ENCODE data around the gene STPG4. TPM values are rescaled to one million over a fixed set of nuclear protein-coding genes. Genes with fewer than 3 reads are reported as not detected.

The STPG4 gene
- polyA plus RNA-seq, 1 of the 3 experiments (the other 2 are of a cell fraction), result 0.20 TPM

DNA sequence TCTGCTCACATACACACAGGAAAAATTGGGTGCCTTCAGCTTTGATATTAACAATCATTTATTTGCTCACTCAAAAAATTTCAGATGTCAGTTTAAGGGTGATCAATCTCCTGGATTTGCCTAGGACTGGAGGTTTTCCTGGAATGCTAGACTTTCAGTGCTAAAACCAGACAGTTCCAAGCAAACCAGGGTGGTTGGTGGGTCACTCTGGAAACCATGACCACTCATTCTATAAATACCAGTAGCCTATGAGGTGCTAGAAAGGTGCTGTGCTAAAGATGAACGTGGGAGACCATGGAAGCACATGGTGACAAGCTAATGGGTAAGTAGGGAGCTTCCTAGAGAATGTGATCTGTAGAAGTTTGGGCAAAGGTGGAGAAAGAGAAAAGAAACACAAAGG lies 25.4 kb upstream of the STPG4 start:
- DNase-seq, result no peak
- Histone ChIP-seq H3K9me3 (no peaks in the 10 kb centered on the region), H3K9me2 (no peaks in the 10 kb centered on the region), H3K4me2 (no peak overlapping the region), H2AFZ (ENCODE audit: low read depth) (no peak overlapping the region), H3K79me2 (ENCODE audit: insufficient read depth) (peaks cover 14% of the 10 kb centered on the region), H3K4me3 (ENCODE audit: low read depth in 2 of 2, low read length in 1 of 2) (no peak overlapping the region), H3K9ac (no peak overlapping the region), H4K20me1 (ENCODE audit: insufficient read depth) (no peaks in the 10 kb centered on the region), H3K4me1 (ENCODE audit: control insufficient read depth in 1 of 2, insufficient read depth in 2 of 2, low read depth in 1 of 2, low read length in 1 of 2) (peaks cover 6 to 10% of the 10 kb centered on the region in 2 experiments; a peak in 3 of 4 replicates), H3K27ac (ENCODE audit: low read depth in 2 of 2, low read length in 1 of 2) (no peak overlapping the region), H3F3A (replicated peaks; ENCODE audit: insufficient read depth) (peaks cover 19% of the 10 kb centered on the region), H3K27me3 (ENCODE audit: insufficient read depth) (no peaks in the 10 kb centered on the region), H3K36me3 (replicated peaks in 1 of 2; ENCODE audit: control insufficient read depth in 1 of 2, insufficient read depth in 2 of 2, low read length in 1 of 2) (no peaks in the 10 kb centered on the region)
- CTCF ChIA-PET, result interaction anchor here (0.6 to 2.1 kb wide), 3 partner anchors 58 to 143 kb away, joined by 3 to 7 read pairs (median 3); no protein-coding TSS in a partner anchor
- WGBS (ENCODE audit: low lambda C conversion rate), result 81% methylated on average over 1 of the region's 1 CpG
- POLR2A ChIA-PET, result no interaction called here
- TF ChIP-seq, protein P1, sequence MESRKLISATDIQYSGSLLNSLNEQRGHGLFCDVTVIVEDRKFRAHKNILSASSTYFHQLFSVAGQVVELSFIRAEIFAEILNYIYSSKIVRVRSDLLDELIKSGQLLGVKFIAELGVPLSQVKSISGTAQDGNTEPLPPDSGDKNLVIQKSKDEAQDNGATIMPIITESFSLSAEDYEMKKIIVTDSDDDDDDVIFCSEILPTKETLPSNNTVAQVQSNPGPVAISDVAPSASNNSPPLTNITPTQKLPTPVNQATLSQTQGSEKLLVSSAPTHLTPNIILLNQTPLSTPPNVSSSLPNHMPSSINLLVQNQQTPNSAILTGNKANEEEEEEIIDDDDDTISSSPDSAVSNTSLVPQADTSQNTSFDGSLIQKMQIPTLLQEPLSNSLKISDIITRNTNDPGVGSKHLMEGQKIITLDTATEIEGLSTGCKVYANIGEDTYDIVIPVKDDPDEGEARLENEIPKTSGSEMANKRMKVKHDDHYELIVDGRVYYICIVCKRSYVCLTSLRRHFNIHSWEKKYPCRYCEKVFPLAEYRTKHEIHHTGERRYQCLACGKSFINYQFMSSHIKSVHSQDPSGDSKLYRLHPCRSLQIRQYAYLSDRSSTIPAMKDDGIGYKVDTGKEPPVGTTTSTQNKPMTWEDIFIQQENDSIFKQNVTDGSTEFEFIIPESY (IDR thresholded peaks at IDR 0.05; ENCODE audit: borderline replicate concordance, low read depth), result no peak
- TF ChIP-seq NRF1 (IDR thresholded peaks at IDR 0.05; ENCODE audit: low read depth, low read length) (no peak), GATA2 (CRISPR knock-in tag; IDR thresholded peaks at IDR 0.05) (no peak), SMC3 (IDR thresholded peaks at IDR 0.05; ENCODE audit: low read depth, low read length) (no peak), SIN3A (IDR thresholded peaks at IDR 0.05; ENCODE audit: borderline replicate concordance, low read depth, low read length) (no peak), CTCF (IDR thresholded peaks at IDR 0.05) (no peak), EZH2phosphoT487 (IDR thresholded peaks at IDR 0.05; ENCODE audit: borderline replicate concordance, low read depth) (no peak), POLR2AphosphoS5 (IDR thresholded peaks at IDR 0.05; ENCODE audit: low read depth, low read length) (no peak), RAD21 (IDR thresholded peaks at IDR 0.05; ENCODE audit: low read length) (no peak), FOSL2 (IDR thresholded peaks at IDR 0.05; ENCODE audit: borderline replicate concordance, low read depth) (no peak), YY1 (IDR thresholded peaks at IDR 0.05; ENCODE audit: low read depth) (no peak), MXI1 (IDR thresholded peaks at IDR 0.05; ENCODE audit: low read depth, low read length) (no peak), MAX (IDR thresholded peaks at IDR 0.05; ENCODE audit: low read depth) (no peak), ELF1 (IDR thresholded peaks at IDR 0.05) (no peak), CHD2 (IDR thresholded peaks at IDR 0.05; ENCODE audit: low read length, partially characterized antibody) (no peak), GABPA (IDR thresholded peaks at IDR 0.05; ENCODE audit: low read depth) (no peak), FOXJ3 (CRISPR knock-in tag; IDR thresholded peaks at IDR 0.05) (no peak), RFX5 (IDR thresholded peaks at IDR 0.05; ENCODE audit: low read length) (no peak)
- TF ChIP-seq, protein P2, sequence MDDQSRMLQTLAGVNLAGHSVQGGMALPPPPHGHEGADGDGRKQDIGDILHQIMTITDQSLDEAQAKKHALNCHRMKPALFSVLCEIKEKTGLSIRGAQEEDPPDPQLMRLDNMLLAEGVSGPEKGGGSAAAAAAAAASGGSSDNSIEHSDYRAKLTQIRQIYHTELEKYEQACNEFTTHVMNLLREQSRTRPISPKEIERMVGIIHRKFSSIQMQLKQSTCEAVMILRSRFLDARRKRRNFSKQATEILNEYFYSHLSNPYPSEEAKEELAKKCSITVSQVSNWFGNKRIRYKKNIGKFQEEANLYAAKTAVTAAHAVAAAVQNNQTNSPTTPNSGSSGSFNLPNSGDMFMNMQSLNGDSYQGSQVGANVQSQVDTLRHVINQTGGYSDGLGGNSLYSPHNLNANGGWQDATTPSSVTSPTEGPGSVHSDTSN (IDR thresholded peaks at IDR 0.05), result no peak
- TF ChIP-seq, protein P3, sequence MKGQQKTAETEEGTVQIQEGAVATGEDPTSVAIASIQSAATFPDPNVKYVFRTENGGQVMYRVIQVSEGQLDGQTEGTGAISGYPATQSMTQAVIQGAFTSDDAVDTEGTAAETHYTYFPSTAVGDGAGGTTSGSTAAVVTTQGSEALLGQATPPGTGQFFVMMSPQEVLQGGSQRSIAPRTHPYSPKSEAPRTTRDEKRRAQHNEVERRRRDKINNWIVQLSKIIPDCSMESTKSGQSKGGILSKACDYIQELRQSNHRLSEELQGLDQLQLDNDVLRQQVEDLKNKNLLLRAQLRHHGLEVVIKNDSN (IDR thresholded peaks at IDR 0.05; ENCODE audit: borderline replicate concordance, low read depth), result no peak

Measured in SK-N-SH (cell line).